Activated CD4-positive, CD25-positive, alpha-beta regulatory T cell treated with anti-CD3 and anti-CD28 coated beads, Interleukin-2, amount 50 U/mL, for 24 hours (primary cell): ENCODE data around the gene TP53I13.

Experiments used
- ATAC-seq, 2 donors: fragments of 150-1000 bp; cut with Tn5 transposase; one replicate each; pipeline ENCODE4 v1.10.0; 2021; ENCODE audit warnings: mild to moderate bottlenecking in 1 of 2, moderate library complexity in 1 of 2

The TP53I13 gene

DNA sequence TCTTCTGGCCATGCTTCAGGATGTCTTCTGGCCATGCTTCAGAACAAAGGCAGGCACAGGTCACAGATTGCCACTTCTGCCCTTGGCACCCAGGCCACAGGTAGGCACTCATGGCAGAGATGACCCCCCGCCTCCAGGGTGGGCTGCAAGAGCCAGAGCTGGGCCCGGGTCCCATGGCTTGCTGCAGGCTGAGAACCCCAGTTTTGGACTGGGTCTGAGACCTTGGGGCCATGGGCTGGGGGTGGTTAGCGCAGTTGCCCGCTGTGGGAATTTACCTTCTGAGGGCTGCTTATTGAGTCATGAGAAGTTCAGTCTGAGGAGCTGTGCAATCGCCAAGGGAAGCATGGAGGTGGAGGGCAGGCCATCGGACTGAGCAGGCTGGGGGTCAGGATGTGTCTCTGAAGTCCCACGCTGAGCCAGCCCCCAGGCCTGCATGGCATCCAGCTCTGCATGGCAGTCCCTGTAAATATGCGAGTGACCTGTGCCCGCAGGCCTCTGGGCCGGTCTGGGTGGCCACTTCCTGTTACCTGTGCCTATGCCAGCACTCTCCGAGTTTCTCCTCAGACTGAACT, 26.1 kb downstream of the TP53I13 start:
- ATAC-seq, result no peak

DNA sequence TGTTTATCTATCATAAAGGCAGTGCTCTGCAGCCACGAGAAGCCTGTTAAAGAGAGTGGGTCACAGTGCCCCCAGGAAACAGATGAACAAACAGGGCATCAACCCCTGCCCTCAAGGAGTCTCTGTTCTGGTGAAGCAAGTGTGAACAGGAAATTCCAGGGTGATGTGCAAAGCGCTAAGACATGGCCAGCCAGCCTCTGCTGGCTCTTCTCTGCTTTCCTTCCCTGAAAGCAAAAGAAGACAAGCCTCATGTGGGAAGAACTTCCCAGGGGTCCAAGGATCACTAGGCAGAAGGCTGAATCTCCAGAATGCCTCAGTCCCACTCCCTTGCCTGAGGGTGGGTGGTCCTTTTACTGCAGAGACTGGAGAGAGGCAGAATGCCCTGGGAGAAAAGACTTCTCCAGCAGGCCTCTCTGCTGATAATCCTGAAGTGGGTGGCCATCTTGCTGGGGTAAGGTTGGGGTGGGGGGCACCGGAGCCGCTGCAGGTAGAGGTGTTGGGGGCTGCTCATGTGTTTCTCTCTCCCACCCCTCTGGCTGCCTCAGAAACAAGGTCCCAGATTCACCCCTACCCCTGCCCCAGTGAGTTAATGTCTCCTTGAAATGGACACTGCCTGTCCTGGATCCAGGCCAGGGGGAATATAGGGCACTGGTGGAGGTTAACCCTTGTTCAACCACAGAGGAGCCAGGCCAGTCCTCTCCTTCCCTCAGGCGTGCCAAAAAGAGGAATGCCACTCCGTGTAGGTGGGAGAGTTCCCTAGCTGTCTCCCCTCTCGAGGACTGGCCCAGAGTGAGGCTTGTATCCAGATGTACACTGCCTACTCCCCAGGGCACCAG, 26.8 kb downstream of the TP53I13 start:
- ATAC-seq, result no peak

DNA sequence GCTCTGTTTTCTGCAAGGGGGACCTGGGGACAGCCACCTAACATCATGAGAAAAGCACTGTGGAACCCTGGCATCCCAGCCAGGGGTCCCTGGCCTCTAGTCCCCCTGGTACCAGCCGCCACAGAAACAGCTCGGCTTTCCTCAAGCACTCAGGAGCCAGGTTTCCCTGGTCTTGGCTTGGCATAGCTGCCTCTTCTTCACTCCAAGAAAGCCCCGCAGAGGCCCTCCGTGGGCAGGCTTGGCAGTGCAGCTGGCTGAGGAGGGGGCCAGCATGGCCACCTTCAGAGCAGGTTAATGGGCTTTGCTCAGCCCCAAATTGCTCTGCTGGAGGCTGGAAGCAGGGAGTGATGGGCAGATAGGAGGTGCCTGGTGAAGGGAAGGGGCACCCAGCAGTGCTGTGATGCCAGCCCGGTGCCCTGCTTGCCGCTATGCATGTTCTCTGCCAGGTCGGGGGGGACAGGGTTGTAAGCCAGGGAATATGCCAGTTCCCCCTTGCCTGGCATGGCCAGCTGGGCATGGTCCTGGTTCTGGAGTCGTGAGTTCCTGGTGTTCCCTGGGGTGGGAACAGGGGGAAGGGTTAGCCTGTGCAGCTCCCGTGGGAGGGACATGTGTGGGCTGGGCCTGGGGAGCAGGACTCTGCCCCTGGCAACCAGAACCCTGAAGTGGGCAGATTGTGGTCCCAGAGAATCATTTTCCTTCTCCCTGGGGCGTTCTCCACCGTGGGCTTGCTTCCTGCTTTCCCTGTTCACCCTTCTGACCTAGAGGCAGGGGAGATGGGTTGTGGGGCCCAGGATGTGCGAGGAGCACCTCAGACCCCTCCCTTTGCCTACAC, 27.7 kb downstream of the TP53I13 start:
- no peak for ATAC-seq

DNA sequence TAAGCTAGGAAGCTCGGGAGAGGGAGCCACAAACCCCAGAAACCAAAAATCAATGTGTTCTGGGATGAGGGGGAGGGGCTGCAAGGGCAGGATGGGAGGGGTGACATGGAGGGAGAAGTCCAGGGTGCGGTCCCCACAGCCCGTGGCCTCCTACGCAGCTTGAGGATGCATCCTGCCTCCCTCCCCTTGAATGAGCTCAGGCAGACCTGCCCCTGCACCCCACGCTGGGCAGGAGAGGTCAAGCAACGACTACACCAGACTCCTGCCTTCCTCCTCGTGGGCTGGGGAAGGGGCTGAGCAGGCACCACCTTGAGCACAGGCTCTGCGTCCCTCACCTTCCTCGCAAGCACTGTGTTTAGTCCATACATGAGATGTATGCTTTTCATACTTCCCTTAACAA, 28.3 kb downstream of the TP53I13 start:
- ATAC-seq, result no peak

DNA sequence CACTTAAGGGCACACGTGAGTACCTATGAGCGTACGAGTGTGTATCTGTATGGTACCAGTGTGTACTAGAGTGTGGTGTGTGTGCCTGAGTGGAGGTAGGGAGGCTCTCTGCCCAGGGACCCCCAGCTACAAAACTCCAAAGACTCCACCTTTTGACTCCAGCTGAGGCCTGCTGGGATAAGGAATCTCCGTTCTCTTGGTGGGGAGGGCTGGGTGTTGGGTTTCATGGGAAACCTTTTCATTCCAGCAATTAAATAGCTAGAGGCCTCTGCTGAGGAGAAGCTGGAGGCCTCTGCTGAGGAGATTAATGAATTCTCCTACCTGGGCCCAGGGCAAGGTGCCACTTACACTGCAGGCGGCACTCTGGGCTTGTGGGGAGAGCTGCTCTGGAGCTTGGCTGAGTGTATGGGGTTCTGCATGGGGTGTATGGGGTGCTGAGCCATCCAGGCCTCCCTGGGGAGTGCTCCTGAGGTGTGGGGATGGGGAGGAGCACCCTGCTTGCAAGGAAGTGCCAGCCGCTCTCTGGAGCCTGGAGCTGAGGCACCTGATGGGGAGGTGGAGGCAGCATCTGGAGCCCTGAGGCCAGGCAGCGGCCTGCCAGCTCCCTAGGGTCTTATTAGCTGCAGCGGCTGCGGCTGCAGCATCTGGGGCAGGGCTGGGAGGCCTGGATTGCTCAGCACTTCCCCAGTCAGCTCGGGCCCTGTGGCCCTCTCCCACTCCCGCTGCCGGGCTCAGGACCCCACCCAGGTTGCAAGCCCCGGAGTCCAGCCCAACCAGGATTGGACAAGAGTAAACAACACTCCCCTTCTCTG, 29.1 kb downstream of the TP53I13 start:
- ATAC-seq, result no peak

DNA sequence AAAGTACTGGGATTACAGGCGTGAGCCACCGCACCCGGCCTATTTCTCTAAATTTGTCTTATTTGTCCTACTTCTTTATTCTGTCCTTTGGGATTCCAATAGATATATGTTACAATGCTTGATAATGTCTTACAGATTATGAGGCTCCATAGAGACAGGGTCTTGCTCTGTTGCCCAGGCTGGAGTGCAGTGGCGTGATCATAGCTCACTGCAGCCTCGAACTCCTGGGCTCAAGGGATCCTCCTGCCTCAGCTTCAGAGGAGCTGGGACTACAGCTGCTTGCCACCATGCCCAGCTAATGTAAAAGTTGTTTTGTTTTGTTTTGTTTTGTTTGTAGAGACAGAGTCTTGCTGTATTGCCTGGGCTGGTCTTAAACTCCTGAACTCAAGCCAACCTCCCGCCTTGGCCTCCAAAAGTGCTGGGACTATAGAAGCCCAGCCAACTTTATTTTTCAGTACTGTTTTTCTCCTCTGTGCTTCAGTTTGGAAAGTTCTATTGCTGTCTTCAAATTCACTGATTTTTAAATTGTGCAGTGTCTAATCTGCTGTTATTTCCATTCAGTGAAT, 34.7 kb downstream of the TP53I13 start:
- ATAC-seq, result no peak

DNA sequence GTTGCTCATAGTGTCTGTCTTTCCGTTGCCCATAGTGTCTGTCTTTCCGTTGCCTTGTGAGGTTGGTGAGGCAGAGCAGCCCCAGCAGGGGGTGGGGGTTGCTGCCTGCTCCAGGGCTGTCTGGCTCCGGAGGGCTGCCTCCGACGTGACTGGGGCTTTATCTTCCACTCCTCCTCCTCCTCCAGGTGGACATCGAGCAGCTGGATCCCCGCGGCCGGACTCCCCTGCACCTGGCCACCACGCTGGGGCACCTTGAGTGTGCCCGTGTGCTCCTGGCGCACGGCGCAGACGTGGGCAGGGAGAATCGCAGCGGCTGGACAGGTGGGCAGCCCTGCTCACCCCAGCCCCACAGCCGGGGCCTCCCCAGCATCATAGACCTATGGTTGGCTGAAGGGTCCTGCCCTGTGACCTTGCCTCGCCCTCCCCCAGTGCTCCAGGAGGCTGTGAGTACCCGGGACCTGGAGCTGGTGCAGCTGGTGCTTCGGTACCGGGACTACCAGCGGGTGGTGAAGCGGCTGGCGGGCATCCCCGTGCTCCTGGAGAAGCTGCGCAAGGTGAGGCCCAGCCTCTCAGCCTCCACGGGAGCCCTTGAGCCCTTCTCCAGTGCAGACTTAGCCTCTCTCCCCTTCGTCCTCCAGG, 39.2 kb downstream of the TP53I13 start:
- ATAC-seq, result no peak

DNA sequence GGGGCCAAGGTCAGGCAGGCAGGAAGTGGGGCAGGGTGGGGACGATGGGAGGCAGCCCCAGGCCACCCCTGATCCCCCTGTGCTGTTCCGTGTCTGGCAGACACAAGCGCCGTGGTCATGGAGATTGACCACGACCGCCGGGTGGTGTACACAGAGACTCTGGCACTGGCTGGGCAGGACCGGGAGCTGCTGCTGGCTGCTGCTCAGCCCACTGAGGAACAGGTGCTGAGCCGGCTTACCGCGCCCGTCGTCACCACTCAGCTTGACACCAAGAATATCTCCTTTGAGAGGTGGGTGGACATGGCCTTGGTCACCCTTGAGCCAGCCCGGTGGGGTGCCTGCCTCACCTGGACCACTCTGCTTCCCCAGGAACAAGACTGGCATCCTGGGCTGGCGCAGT, 40.5 kb downstream of the TP53I13 start:
- ATAC-seq, result no peak

DNA sequence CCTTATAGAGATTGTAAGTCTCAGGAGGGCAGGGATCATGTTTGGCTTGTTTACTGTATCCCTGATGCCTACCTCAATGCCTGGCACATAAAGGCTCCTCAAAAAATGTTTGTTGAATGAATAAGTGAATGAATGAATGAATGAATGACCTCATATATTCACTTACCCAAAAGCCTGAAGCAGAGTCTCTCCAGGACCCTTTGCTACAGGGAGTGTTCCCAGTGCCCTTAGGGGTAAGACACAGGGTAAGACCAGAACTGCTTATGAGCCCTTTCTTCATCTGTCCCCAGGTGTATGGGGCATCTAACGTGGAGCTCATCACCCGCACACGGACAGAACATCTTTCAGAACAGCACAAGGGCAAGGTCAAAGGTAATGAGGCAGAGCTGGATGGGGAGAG, 41.9 kb downstream of the TP53I13 start:
- no peak for ATAC-seq

DNA sequence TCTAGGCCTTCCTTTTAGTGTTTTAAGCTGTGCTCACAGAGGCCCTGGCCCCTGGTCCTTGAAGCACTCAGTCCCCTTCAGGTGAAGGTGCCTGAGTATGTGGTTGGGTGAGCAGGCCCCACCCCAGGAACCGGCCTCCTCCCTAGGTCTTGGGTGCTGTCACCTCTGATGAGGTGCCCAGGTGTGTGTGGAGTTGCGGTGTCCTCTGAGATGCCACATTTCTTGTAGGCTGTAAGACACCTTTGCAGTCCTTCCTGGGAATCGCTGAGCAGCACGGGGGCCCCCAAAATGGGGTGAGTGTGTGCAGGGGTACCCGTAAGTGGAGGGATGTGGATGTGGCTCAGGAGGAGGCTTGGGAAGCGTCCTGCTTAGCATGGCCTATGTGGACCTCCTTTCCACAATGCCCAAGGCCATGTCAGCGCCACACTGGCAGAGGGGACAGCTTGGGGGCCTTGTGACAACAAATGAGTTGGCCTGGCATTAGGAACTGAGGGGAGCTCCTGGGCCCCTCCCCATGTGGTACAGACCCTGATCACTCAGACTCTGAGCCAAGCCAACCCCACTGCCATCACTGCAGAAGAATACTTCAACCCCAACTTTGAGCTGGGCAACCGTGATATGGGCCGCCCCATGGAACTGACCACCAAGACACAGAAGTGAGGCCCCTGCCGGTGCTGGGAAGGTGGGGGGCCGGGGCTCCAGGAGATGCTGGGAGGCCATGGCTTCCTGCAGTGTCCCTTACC, 43.0 kb downstream of the TP53I13 start:
- no peak for ATAC-seq

DNA sequence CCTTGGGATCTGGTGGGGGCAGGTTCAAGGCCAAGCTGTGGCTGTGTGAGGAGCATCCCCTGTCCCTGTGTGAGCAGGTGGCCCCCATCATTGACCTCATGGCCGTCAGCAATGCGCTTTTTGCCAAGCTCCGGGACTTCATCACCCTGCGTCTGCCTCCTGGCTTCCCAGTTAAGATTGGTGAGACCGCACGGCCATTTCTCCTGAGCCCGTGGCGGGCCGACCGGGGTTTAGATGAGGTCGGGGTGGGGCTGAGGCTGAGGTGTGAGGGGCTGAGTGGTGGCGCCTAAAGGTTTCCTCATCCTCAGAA, 43.5 kb downstream of the TP53I13 start:
- ATAC-seq, result no peak

DNA sequence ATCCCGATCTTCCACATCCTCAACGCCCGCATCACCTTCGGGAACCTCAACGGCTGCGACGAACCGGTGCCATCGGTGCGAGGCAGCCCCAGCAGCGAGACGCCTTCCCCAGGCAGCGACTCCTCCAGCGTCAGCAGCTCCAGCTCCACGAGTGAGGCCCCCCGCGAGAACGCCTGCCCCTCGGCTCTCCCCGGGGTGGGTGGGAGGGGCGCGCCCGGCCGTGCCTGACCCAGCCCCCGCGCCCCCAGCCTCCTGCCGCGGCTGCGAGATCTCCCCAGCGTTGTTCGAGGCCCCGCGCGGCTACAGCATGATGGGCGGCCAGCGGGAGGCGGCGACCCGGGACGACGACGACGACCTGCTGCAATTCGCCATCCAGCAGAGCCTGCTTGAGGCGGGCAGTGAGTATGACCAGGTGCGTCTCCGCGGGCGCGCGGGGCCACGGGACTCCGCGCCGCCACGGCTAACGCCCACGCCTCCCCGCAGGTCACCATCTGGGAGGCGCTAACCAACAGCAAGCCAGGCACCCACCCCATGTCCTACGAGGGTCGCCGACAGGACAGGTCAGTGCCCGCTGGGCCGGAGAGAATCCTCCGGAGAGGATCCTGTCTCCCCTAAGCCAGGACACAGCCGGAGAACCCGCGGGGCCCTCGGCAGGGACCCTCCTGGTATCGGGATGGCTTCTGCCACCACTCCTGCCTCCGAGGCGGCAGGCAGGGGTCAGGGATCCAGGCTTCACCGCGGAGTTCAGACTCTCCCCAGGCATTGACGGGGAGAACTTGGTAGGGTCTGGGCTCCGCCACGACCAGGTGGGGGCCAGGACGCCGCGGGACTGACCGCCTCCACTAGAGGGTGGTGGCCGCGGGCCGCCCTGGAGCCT, 44.1 kb downstream of the TP53I13 start:
- ATAC-seq, result no peak

DNA sequence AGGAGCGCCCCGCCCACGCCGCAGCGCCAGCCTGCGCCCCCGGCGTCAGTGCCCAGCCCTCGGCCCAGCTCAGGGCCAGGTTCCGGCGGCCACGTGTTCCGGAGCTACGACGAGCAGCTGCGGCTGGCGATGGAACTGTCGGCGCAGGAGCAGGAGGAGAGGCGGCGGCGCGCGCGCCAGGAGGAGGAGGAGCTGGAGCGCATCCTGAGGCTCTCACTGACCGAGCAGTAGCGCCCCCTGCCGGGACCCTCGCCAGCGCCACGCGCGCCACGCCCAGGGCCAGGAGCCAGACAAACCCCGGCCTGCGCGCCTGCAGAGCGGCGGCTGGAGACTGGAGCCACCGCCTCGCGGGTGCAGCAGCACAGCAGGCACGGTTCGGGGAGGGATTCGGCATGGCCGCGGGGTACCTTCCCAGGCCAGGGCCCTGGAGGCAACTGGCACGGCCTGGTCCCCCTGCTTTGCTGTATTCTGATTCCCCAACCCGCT, 44.9 kb downstream of the TP53I13 start:
- ATAC-seq, result peak; percentile 42 to 54

DNA sequence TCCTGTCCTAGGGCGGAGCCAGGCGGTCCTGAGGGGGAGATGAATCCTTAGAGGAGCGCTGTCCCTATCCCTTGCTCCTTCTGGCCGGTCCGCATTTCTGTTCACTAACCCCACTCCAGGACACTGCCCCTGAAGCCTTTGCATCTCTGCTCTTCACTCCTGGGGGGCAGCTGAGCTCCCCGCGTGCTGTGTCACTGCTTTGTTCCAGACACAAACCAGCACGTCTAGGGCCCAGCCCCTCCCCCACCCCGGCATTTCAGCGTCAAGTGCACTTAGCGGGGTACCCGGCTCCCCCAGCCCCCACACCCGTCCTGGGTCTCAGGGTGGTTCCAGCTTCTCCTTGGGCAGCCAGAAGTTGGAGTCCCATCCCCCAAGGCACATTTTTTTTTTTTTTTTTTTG, 45.4 kb downstream of the TP53I13 start:
- no peak for ATAC-seq

DNA sequence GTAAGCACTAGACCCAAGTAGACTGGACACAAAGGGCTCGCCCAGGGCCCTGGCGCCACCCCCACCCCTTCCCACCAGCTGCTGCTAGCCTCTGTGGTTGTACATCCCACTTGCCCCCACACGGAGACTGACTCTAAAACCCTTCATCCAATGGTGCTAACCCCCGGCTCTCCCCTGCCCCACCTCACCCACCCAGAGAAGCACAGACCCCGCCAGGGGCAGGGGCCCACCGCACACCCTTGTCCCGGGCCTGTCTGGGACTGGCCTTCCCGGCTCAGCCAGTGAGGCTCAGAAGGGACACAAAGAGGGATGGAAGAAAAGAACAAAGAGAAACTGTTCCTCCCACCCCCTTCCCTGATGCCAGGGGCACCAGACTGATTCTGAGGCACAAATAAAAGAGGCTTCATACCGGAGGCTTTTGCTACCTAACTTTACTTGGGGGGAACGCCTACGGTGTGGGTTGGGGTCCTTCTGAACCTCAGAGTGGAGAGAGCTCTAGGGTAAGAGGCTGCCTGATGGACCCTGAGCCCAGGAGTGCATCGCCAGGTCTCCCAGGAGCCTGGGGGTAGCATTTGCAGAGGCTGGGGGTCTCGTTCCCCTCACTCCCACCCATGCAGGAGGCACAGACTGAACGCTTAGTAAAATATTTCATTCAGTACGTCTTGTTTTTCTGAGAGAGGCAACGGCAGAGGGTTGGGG, 46.0 kb downstream of the TP53I13 start:
- ATAC-seq, result no peak

DNA sequence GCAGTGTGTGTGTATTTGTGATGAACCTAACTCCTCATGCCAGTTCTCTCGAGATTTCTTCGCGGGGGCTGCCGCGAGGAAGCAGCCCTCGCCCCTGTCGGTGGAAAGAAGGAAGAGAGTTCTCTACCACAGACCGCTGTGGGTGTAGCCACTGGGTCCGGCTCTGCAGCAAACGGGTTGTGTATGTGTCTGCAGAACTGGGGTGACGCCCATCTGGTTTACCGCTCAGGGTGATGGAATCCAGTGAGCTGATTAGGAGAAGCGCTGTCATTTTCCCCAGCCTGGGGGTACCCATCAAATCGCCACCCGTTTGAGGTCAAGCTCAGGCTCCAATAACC, 46.5 kb downstream of the TP53I13 start:
- peak in 1 of 2 donors; percentile 6 for ATAC-seq

DNA sequence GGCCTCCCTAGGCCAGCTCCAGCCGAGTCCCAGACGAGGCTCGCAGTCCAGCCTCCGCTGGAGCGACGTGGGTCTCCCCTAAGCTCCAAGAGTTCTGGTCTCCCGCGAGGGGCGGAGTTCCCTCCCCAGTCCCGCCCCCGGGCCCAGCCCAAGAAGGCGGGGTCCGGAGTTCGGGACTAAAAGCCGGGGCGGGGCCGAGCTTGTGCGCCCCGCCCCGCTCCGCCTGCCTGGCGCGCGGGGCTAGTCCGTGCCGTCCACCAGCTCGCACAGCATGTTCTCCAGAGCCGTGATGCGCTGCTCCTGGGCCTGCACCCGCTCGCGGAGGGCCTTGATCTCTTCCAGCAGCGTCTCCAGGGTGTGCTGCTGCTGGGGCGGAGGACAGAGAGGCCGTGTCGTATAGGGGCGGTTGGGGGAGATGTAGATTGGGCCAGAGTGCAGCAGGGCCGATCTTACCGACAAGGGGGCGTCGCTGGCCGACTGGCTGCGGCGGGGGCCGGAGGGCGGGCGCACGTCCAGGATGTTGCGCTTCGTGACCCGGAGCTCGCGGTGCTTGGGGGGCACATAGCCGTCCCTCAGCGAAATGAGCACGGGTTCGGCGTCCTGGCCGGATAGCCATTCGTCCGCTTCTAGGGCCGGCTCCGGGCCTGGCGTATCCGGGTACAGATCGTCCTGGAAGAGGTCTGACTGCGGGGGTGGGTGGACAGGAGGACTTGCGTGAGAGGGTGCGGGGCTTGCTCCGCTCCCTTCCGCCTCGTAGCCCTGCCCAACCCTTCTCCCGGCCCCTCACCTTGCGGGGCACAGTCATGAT, 47.2 kb downstream of the TP53I13 start:
- ATAC-seq, result peak; percentile 52 to 64

DNA sequence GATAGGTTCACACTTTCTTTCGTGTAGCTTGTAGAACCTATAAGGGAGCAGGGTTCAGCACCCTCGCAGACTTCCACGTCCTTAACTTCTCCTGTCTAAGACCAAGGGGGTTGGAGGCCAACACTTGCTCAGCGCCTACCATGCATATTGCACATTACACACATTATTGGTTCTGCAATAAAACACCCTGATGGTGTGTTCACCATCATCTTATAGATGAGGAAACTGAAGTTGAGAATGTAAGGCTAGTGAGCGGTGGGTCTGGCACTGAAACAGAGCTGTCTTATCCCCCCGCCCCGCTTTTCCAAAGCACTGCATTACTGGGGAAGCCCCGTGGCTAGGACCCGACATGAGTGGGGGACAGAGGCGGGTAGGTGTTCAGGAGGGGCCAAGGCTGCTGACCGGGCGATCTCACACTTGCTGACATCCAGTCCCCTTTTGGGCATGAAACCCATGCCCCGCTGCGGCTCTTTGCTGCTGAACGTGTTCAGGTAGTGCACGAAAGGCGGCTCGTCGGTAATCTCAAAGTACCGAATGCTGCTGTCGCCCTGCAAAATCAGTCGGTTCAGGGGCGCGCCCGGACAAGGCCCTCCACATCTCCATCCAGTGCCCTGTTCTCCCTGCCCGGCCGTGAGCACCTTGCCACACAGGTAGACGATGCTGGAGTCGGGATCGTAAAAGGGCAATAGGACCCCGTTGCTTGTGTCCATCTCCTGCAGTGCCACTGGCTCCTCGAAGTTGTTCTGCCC, 48.0 kb downstream of the TP53I13 start:
- ATAC-seq, result no peak
